ENCODE measurements around the gene CCDC178.

Gene CCDC178

GRCh38 chr18:33372442-33372841 is 68.1 kb downstream of the CCDC178 start:
- TF ChIP-seq MAX (IDR thresholded peaks at IDR 0.05) (no peak), CREB1 (IDR thresholded peaks at IDR 0.05; ENCODE audit: low read depth) (no peak)

- TF ChIP-seq REST (IDR thresholded peaks at IDR 0.05; ENCODE audit: low read depth) (no peak), RAD21 (IDR thresholded peaks at IDR 0.05; ENCODE audit: low read depth) (no peak), ZBTB7A (IDR thresholded peaks at IDR 0.05; ENCODE audit: low read depth) (no peak), EP300 (IDR thresholded peaks at IDR 0.05; ENCODE audit: borderline replicate concordance) (no peak), TAF1 (IDR thresholded peaks at IDR 0.05; ENCODE audit: low read depth) (no peak)
These were observed 70.6 kb downstream of the CCDC178 start for GRCh38 chr18:33369711-33370449.

- no peak for TF ChIP-seq YY1 (IDR thresholded peaks at IDR 0.05; ENCODE audit: low read depth)
- no peak for TF ChIP-seq TCF12 (IDR thresholded peaks at IDR 0.05; ENCODE audit: low read depth)
- TF ChIP-seq NFIC (IDR thresholded peaks at IDR 0.05) = no peak
These were observed 83.8 kb downstream of the CCDC178 start for GRCh38 chr18:33356735-33357134.

- TF ChIP-seq RAD21 (IDR thresholded peaks at IDR 0.05; ENCODE audit: low read depth) = no peak
- no peak for TF ChIP-seq MAX (IDR thresholded peaks at IDR 0.05)
- no peak for TF ChIP-seq FOXM1 (IDR thresholded peaks at IDR 0.05; ENCODE audit: borderline replicate concordance, low read depth)
- no peak for TF ChIP-seq REST (IDR thresholded peaks at IDR 0.05; ENCODE audit: low read depth)
- no peak for TF ChIP-seq ZBTB7A (IDR thresholded peaks at IDR 0.05; ENCODE audit: low read depth)
- TF ChIP-seq CEBPB (IDR thresholded peaks at IDR 0.05) = no peak
- no peak for TF ChIP-seq YY1 (IDR thresholded peaks at IDR 0.05; ENCODE audit: low read depth)
- no peak for TF ChIP-seq CREB1 (IDR thresholded peaks at IDR 0.05; ENCODE audit: low read depth)
- TF ChIP-seq EGR1 (IDR thresholded peaks at IDR 0.05) = no peak
- TF ChIP-seq TEAD4 (IDR thresholded peaks at IDR 0.05) = no peak
- no peak for TF ChIP-seq EP300 (IDR thresholded peaks at IDR 0.05; ENCODE audit: borderline replicate concordance)
- TF ChIP-seq NFIC (IDR thresholded peaks at IDR 0.05) = no peak
- no peak for TF ChIP-seq TCF12 (IDR thresholded peaks at IDR 0.05; ENCODE audit: low read depth)
- TF ChIP-seq USF1 (IDR thresholded peaks at IDR 0.05) = no peak
- TF ChIP-seq TAF1 (IDR thresholded peaks at IDR 0.05; ENCODE audit: low read depth) = no peak
These were observed 84.8 kb downstream of the CCDC178 start for GRCh38 chr18:33355756-33356155.

GRCh38 chr18:33355263-33355662 is 85.3 kb downstream of the CCDC178 start:
- TF ChIP-seq REST (IDR thresholded peaks at IDR 0.05; ENCODE audit: low read depth) = no peak
- TF ChIP-seq USF1 (IDR thresholded peaks at IDR 0.05) = no peak
- no peak for TF ChIP-seq EP300 (IDR thresholded peaks at IDR 0.05; ENCODE audit: borderline replicate concordance)
- no peak for TF ChIP-seq EGR1 (IDR thresholded peaks at IDR 0.05)
- TF ChIP-seq MAX (IDR thresholded peaks at IDR 0.05) = no peak
- TF ChIP-seq ZBTB7A (IDR thresholded peaks at IDR 0.05; ENCODE audit: low read depth) = no peak
- no peak for TF ChIP-seq RAD21 (IDR thresholded peaks at IDR 0.05; ENCODE audit: low read depth)
- TF ChIP-seq CREB1 (IDR thresholded peaks at IDR 0.05; ENCODE audit: low read depth) = no peak
- no peak for TF ChIP-seq TAF1 (IDR thresholded peaks at IDR 0.05; ENCODE audit: low read depth)
- no peak for TF ChIP-seq CEBPB (IDR thresholded peaks at IDR 0.05)
- TF ChIP-seq FOXM1 (IDR thresholded peaks at IDR 0.05; ENCODE audit: borderline replicate concordance, low read depth) = no peak
- no peak for TF ChIP-seq YY1 (IDR thresholded peaks at IDR 0.05; ENCODE audit: low read depth)
- TF ChIP-seq TEAD4 (IDR thresholded peaks at IDR 0.05) = no peak
- no peak for TF ChIP-seq TCF12 (IDR thresholded peaks at IDR 0.05; ENCODE audit: low read depth)
- TF ChIP-seq NFIC (IDR thresholded peaks at IDR 0.05) = no peak
